ENCODE data around the gene NRXN3.

NRXN3 gene

GRCh38 chr14:79881299-79881698, 1711.1 kb downstream of the NRXN3 start:
- Mint-ChIP-seq H3K4me1 (ENCODE audit: low read depth) (no peaks in the 10 kb centered on the region), H3K4me3 (no peak overlapping the region), H3K36me3 (ENCODE audit: low read depth) (no peaks in the 10 kb centered on the region), H3K9me3 (peaks cover 10% of the 10 kb centered on the region), H3K27ac (no peak overlapping the region), H3K27me3 (ENCODE audit: low read depth) (no peaks in the 10 kb centered on the region)
- no peak for DNase-seq (ENCODE audit: low spot score)

- H3K4me3 Mint-ChIP-seq, result no peak overlapping the region
- DNase-seq (ENCODE audit: low spot score), result no peak
- H3K9me3 Mint-ChIP-seq, result peaks cover 4% of the 10 kb centered on the region
- no peaks in the 10 kb centered on the region for H3K36me3 Mint-ChIP-seq (ENCODE audit: low read depth)
- H3K27me3 Mint-ChIP-seq (ENCODE audit: low read depth), result no peaks in the 10 kb centered on the region
- H3K4me1 Mint-ChIP-seq (ENCODE audit: low read depth), result no peaks in the 10 kb centered on the region
- no peak overlapping the region for H3K27ac Mint-ChIP-seq
Measured at GRCh38 chr14:79890527-79890926, 1720.4 kb downstream of the NRXN3 start.

- no peaks in the 10 kb centered on the region for H3K4me1 Mint-ChIP-seq (ENCODE audit: low read depth)
- H3K36me3 Mint-ChIP-seq (ENCODE audit: low read depth), result no peaks in the 10 kb centered on the region
- no peak for DNase-seq (ENCODE audit: low spot score)
- no peaks in the 10 kb centered on the region for H3K27me3 Mint-ChIP-seq (ENCODE audit: low read depth)
- H3K4me3 Mint-ChIP-seq, result no peak overlapping the region
- H3K9me3 Mint-ChIP-seq, result peaks cover 11% of the 10 kb centered on the region
- H3K27ac Mint-ChIP-seq, result no peak overlapping the region
Measured at GRCh38 chr14:79896009-79896408, 1725.8 kb downstream of the NRXN3 start.

- no peaks in the 10 kb centered on the region for H3K36me3 Mint-ChIP-seq (ENCODE audit: low read depth)
- H3K27me3 Mint-ChIP-seq (ENCODE audit: low read depth), result no peaks in the 10 kb centered on the region
- H3K4me1 Mint-ChIP-seq (ENCODE audit: low read depth), result no peaks in the 10 kb centered on the region
- H3K9me3 Mint-ChIP-seq, result peaks cover 14% of the 10 kb centered on the region
- no peak for DNase-seq (ENCODE audit: low spot score)
- no peak overlapping the region for H3K4me3 Mint-ChIP-seq
- H3K27ac Mint-ChIP-seq, result no peak overlapping the region
Measured at GRCh38 chr14:79899610-79900009, 1729.4 kb downstream of the NRXN3 start.

- Mint-ChIP-seq H3K4me3 (no peak overlapping the region), H3K36me3 (ENCODE audit: low read depth) (no peaks in the 10 kb centered on the region), H3K27ac (no peak overlapping the region), H3K9me3 (peaks cover 7% of the 10 kb centered on the region), H3K4me1 (ENCODE audit: low read depth) (no peaks in the 10 kb centered on the region), H3K27me3 (ENCODE audit: low read depth) (no peaks in the 10 kb centered on the region)
- no peak for DNase-seq (ENCODE audit: low spot score)
Measured at GRCh38 chr14:79904497-79904896, 1734.3 kb downstream of the NRXN3 start.

- Mint-ChIP-seq H3K27ac (no peak overlapping the region), H3K4me1 (ENCODE audit: low read depth) (no peaks in the 10 kb centered on the region), H3K27me3 (ENCODE audit: low read depth) (no peaks in the 10 kb centered on the region), H3K36me3 (ENCODE audit: low read depth) (no peaks in the 10 kb centered on the region), H3K9me3 (peaks cover 11% of the 10 kb centered on the region), H3K4me3 (no peak overlapping the region)
- no peak for DNase-seq (ENCODE audit: low spot score)
Measured at GRCh38 chr14:79906994-79907393, 1736.8 kb downstream of the NRXN3 start.

GRCh38 chr14:79910086-79910485, 1739.9 kb downstream of the NRXN3 start:
- no peaks in the 10 kb centered on the region for H3K36me3 Mint-ChIP-seq (ENCODE audit: low read depth)
- no peaks in the 10 kb centered on the region for H3K4me1 Mint-ChIP-seq (ENCODE audit: low read depth)
- no peak overlapping the region for H3K27ac Mint-ChIP-seq
- no peaks in the 10 kb centered on the region for H3K27me3 Mint-ChIP-seq (ENCODE audit: low read depth)
- no peak for DNase-seq (ENCODE audit: low spot score)
- no peak overlapping the region for H3K4me3 Mint-ChIP-seq
- peaks cover 24% of the 10 kb centered on the region for H3K9me3 Mint-ChIP-seq

GRCh38 chr14:79911744-79912143, 1741.6 kb downstream of the NRXN3 start:
- Mint-ChIP-seq H3K27me3 (ENCODE audit: low read depth) (no peaks in the 10 kb centered on the region), H3K9me3 (peaks cover 24% of the 10 kb centered on the region), H3K27ac (no peak overlapping the region), H3K4me1 (ENCODE audit: low read depth) (no peaks in the 10 kb centered on the region), H3K4me3 (no peak overlapping the region), H3K36me3 (ENCODE audit: low read depth) (no peaks in the 10 kb centered on the region)
- DNase-seq (ENCODE audit: low spot score), result no peak

GRCh38 chr14:79914595-79914994, 1744.4 kb downstream of the NRXN3 start:
- Mint-ChIP-seq H3K27ac (no peak overlapping the region), H3K9me3 (peaks cover 31% of the 10 kb centered on the region), H3K27me3 (ENCODE audit: low read depth) (no peaks in the 10 kb centered on the region), H3K4me1 (ENCODE audit: low read depth) (no peaks in the 10 kb centered on the region), H3K4me3 (no peak overlapping the region), H3K36me3 (ENCODE audit: low read depth) (no peaks in the 10 kb centered on the region)
- DNase-seq (ENCODE audit: low spot score), result no peak

- no peak for DNase-seq (ENCODE audit: low spot score)
- H3K4me1 Mint-ChIP-seq (ENCODE audit: low read depth), result no peaks in the 10 kb centered on the region
- peaks cover 24% of the 10 kb centered on the region for H3K9me3 Mint-ChIP-seq
- no peak overlapping the region for H3K27ac Mint-ChIP-seq
- H3K4me3 Mint-ChIP-seq, result no peak overlapping the region
- H3K27me3 Mint-ChIP-seq (ENCODE audit: low read depth), result no peaks in the 10 kb centered on the region
- H3K36me3 Mint-ChIP-seq (ENCODE audit: low read depth), result no peaks in the 10 kb centered on the region
Measured at GRCh38 chr14:79915406-79915805, 1745.2 kb downstream of the NRXN3 start.

- Mint-ChIP-seq H3K27me3 (ENCODE audit: low read depth) (no peaks in the 10 kb centered on the region), H3K27ac (no peak overlapping the region)
Measured at GRCh38 chr14:79916281-79916680, 1746.1 kb downstream of the NRXN3 start.

GRCh38 chr14:79916892-79917291, 1746.7 kb downstream of the NRXN3 start:
- H3K4me3 Mint-ChIP-seq, result no peak overlapping the region
- H3K4me1 Mint-ChIP-seq (ENCODE audit: low read depth), result no peaks in the 10 kb centered on the region
- H3K36me3 Mint-ChIP-seq (ENCODE audit: low read depth), result no peaks in the 10 kb centered on the region
- DNase-seq (ENCODE audit: low spot score), result no peak
- no peak overlapping the region for H3K27ac Mint-ChIP-seq
- H3K9me3 Mint-ChIP-seq, result peaks cover 29% of the 10 kb centered on the region
- no peaks in the 10 kb centered on the region for H3K27me3 Mint-ChIP-seq (ENCODE audit: low read depth)

More at GRCh38 chr14:79916281-79916680, 1746.1 kb downstream of the NRXN3 start:
- Mint-ChIP-seq H3K4me3 (no peak overlapping the region), H3K36me3 (ENCODE audit: low read depth) (no peaks in the 10 kb centered on the region), H3K4me1 (ENCODE audit: low read depth) (no peaks in the 10 kb centered on the region), H3K9me3 (peaks cover 29% of the 10 kb centered on the region)
- no peak for DNase-seq (ENCODE audit: low spot score)
